Hematopoietic multipotent progenitor cell treated with erythropoietin and hydrocortisone succinate and interleukin-3 and kit ligand, for 4 days (in vitro differentiated cells): ENCODE measurements around the gene RHD.
"Not testable (repeated sequence)": the region's sequence is repeated elsewhere in the genome, so short reads cannot be mapped to it uniquely, and the experiment has no call there.

ENCODE experiments used
- DNase-seq: peaks from one replicate; pipeline ENCODE4 v3.0.0-alpha.2; 2015

Gene RHD

DNA sequence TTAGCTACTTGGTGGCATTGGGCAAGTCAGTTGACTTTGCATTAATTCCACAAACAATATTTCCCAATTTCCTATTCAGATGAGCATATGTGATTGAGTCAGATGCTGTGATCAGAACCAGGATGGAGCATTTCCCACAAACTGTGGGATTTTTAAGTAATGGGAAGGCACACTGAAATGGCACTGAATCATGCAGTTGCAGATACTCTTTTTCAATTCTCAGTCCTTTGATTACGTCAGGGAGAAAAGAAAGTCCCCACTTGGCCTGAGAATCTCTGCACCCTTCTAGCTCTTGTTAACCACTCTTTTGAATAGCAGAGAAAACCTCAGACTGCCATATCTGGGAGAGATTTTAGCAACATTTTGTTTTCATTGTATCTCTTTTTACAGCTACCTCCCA, 36.8 kb downstream of the RHD start:
- not testable (repeated sequence) for DNase-seq

DNA sequence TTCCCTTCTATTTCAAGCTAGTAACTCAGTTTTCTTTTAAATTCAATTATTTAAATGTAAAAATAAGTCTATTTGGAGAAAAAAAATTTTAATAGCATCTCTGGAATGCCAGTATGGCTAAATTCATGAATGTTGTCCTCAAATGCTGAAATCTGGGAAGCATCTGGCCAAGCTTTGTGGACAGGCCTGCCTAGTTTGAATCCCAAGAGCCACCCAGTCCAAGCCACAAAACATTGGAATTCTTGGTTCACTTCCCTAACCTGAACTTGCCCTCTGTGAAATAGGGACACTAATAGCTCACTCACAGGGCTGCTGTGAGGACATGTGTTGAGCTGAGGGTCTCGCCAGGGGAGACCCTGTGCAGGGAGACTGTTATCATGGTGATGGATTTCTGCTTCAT, 37.2 kb downstream of the RHD start:
- DNase-seq: not testable (repeated sequence)

DNA sequence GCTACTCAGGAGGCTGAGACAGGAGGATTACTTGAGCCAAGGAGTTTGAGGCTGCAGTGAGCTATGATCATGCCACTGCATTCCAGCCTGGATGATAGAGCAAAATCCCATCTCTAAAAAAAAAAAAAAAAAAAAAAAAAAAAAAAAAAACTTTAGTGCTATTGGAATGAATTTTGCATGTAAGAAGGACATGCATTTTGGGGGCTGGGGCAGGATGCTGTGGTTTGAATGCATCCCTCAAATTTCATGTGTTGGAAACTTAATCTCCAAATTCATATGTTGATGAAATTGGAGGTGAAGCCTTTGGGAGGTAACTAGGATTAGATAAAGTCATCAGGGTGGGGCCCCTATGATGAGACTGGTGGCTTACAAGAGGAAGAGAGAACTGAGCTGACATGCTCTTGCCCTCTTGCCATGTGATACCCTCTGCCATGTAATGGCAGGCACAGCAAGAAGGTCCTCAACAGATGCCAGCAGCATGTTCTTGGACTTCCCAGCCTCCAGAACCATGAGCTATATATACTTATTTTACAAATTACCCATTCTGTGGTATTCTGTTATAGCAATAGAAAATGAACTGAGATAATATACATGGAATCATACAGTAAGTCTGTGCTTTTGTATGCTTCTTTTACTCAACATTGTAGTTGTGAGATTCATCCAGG, 40.6 kb downstream of the RHD start:
- peak; percentile 23 for DNase-seq

DNA sequence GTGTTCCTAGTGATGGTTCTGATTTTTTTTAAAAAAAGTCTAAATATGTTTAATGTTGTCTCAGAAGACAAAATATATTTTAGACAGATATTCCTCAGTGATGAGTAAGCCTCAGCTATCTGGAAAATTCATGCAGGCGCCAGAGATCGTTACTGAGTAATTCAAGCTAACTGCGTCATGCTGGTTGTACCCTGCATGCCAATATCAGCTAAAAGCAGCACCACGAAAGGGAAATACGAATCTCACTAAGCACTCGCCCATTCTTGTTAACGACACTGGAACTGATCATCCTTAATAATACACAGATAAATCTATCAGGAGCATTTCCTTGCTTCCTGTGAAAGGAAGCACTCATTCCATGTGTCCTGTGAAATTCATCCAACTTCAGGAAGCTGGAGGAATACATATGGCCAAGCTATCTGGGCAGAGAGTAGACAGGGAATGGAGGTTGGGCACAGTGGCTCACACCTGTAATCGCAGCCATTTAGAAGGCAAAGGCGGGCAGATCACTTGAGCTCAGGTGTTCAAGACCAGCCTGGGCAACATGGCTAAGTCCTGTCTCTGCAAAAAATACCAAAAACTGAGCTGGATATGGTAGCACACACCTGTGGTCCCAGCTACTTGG, 48.1 kb downstream of the RHD start:
- peak; percentile 40 for DNase-seq

DNA sequence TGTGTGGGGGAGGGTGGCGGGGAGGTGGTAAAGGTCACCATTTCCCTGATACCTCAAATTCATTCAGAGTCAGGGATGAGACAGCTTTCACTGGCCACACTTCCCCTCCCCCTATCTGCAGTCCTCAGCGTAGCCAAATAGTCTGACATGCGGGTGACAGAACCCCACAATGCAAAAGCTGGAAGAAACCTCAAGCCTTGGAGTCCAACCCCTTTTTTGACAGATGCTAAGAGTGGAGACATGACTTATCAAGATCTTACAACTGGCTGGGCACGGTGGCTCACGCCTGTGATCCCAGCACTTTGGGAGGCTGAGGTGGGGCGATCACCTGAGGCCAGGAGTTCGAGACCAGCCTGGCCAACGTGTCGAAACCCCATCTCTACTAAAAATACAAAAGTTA, 49.8 kb downstream of the RHD start:
- peak; percentile 51 for DNase-seq

DNA sequence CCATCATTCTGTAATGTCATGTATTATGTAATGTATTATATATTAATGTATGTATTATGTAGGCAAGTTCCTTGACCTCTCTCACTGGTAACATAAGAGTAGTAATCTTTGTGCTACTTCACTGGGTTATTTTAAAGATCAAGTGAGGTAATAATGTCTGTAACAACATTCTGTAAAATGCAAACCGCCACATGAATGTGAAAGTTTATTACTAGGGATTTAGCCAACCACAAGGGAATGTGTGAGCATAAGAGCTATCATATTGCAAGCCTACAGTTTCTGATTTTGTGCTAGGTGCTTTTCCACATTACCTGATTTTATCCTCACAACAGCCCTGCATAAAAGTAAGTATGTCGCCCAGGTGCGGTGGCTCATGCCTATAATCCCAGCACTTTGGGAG, 52.1 kb downstream of the RHD start:
- not testable (repeated sequence) for DNase-seq

DNA sequence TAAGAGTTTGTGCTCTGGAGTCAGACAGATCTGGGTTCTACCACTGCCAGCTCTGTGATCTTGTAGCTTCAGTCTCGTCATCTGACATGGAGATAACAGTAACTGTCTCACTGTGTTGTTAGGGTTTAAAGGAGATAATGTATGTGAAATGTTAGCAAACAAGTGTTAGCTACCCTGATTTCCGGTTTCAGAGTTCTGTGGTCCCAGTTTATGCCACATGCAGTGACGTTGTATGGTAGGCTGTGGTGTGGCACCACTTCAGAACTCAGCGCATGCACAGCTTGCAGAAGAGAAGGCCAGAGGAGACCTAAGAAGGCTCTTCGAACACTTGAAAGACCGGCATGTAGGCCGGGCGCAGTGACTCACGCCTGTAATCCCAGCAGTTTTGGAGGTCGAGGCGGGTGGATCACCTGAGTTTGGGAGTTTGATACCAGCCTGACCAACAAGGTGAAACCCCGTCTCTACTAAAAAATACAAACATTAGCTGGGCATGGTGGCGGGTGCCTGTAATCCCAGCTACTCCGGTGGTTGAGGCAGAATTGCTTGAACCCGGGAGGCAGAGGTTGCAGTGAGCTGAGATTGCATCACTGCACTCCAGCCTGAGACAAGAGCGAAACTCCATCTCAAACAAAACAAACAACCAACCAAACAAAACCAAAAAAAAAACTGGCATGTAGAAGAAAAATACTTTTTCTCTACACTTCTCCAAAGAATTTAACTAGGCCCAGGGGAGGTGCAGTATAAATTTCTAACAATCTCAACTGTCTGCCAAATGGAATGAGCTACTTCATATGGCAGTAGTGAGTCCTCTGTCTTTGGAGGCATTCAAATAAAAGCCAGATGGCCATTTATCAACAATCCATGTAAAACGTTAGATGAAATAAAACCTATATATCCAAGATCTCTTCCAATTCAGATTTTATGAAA, 55.8 kb downstream of the RHD start:
- not testable (repeated sequence) for DNase-seq

DNA sequence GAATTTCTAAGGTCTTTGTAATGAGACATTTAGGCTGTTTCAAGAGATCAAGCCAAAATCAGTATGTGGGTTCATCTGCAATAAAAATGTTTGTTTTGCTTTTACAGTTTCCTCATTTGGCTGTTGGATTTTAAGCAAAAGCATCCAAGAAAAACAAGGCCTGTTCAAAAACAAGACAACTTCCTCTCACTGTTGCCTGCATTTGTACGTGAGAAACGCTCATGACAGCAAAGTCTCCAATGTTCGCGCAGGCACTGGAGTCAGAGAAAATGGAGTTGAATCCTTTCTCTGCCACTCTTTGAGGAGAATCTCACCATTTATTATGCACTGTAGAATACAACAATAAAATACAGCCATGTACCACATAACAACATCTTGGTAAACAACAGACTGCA, 56.5 kb downstream of the RHD start:
- DNase-seq: not testable (repeated sequence)

DNA sequence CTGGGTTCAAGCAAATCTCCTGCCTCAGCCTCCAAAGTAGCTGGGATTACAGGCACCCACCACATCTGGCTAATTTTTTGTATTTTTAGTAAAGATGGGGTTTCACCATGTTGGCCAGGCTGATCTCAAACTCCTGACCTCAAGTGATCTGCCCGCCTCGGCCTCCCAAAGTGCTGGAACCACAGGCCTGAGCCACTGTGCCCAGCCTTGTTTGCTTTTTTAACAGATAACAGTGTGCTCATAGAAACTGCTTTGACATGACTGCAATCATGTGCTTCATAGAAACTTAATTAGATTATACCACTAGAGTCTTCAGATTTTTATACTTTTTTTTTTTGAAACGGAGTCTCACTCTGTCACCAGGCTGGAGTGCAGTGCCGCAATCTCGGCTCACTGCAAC, 57.0 kb downstream of the RHD start:
- DNase-seq: not testable (repeated sequence)

DNA sequence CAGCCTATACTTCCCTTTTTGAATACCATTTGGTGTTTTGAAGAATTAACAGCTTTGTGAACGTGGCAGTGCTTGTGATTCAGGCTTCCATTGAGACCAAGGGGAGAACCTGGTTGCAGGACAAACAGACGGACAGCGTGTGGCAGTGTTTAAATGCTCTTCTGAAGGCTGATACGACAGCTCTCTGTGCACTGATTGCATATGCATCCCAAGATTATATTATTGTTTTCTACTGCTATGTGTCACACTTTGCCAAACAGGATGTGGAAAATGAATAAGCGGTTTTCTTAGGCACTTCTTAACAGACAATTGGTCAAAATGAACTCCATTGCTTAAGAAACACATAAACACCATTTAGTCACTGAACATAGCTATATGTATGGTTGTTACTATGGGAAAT, 57.6 kb downstream of the RHD start:
- DNase-seq: peak; percentile 39

DNA sequence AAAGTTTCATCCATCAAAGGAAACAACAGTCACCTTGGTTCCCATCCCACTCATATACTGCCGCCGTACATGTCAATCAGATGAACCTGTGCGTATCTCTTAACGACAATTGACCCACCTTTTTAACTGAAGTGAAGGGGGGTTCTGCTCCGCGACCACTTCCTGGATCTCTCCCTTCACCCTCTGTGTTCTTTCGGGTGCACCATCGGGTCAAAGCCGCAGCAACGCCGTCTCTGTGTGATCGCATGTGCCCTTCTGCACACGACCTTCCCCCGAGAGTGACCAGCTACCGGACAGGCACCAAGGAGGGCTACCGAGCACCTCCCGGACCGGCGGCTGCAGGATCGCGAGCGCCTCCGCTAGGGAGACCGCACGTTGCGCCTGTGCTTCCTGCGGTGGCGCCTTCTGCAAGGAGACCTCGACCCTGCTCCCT, 64.6 kb downstream of the RHD start:
- peak; percentile 35 for DNase-seq

DNA sequence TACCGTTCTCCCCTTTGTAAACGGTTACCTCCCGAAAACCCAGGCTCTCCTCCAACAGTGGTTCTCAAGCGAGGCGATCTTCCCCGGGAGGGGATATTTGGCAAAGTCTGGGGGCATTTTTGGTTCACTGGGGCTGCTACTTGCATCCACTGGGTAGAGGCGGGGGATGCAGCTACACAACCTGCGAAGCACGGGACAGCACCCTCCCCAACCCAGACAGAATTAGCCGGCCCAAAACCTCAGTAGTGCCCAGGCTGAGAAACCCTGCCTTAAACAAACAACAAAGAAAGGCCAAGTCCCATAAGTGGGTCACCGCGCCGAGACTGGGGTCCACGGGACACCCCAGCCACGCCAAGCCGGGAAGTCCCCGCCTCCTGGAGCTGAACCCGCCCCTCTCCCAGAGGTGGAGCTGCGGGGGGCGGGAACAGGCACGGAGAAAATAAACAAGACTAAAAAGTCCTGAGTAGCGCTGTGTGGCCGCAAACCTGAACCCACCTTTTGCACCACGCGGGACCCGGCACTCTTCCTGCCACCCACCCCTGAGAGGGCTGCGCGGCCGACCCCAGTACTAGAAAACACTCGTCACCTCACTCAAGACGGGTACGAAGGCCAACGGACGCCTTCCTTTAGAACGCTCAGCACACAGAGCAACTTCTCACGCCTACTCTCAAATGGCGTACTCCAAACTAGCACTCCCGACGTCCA, 65.3 kb downstream of the RHD start:
- not testable (repeated sequence) for DNase-seq

DNA sequence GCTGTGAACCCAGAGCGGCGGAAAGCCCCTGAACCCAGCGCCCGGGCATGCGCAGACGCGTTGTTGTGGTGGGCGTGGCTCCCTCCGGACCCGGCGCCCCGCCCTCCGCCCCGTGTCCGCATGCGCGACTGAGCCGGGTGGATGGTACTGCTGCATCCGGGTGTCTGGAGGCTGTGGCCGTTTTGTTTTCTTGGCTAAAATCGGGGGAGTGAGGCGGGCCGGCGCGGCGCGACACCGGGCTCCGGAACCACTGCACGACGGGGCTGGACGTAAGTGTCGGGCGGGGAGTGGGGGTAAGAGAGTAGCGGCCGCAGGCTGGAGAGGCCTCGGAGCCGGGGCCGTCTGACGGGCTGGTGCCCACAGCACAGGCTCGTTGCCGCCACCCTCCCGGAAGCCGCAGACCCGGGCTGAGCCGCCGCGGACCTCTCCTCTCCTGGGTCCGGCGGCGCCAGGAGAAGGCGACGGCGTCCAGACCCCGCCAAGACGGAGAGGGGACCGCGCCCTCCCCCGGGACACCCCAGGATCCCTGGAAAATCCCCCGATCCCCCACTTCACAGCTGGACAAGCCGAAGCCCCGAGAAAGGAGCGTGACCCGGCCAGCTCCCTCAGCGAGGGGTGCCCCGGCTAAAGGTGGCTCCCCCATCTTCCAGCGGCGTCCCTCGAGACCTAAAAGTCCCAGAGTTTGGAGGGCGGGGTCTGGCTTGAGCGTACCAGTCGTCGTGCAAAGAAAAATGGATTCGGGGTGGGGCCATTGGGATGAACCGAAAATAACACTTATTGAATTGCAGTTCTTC, 66.1 kb downstream of the RHD start, which contains the start of gene TMEM50A:
TMEM50A (plus strand) TSS at position 147 of the 794 bp plus-strand sequence. CDS start 2,153 bp downstream, outside the sequence.
- DNase-seq: peak; percentile 92

DNA sequence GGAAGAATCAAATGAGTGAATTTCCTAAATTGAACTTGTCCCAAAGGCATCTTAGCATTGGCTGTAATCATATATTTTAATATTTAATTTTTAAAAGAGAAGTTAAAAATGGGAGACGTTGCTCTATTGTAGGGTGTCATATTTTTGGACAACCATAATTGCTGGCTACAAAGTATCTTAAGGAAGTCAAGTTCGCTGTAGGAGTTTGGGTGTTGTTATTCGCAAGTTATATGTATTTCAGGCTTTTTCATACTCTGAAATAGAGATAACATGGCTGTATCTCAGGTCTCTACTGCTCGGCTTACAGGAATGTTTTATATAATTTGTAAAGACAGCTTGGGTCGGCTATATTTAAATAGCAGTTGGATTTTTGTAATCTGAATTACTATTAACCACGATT, 66.7 kb downstream of the RHD start:
- no peak for DNase-seq

DNA sequence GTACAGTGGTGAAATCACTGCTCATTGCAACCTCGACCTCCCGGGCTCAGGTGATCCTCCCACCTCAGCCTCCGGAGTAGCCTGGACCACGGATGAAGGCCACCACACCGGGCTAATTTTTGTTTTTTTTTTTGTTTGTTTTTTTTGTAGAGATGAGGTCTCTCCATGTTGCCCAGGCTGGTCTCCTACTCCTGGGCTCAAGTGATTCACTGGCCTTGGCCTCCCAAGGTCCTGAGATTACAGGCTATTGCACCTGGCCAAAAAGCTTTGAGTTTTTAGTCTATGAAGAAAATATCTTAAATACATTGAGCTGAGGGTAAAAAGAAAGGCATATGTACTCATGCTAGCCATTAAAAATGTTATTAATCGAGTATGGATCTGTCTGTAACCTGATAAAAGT, 69.4 kb downstream of the RHD start:
- DNase-seq: no peak

DNA sequence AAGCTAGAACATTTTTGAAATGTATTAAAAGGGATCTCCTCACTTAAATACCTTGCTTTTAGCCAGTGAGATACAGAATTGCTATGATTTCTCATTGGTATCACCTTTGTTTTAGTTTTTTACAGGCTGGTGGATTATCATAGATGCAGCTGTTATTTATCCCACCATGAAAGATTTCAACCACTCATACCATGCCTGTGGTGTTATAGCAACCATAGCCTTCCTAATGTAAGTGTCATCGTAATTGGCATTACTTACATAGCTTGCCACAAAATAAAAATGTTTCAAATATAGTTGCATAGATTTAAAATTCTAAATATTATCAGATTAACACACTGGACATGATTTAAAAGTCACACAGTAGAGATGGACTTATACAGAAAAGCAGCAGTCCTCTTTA, 70.5 kb downstream of the RHD start:
- no peak for DNase-seq

DNA sequence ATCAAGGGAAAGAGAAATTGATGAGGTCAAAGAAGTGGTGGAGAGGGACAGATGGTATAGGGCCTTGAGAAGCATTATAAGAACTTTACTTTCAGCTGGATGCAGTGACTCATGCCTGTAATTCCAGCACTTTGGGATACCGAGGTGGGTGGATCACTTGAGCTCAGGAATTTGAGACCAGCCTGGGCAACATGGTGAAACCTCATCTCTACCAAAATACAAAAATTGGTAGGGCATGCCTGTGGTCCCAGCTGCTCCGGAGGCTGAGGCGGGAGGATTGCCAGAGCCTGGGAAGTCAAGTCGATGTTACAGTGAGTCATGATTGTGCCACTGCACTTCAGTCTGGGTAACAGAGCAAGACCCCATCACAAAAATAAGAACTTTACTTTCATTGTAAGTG, 71.6 kb downstream of the RHD start:
- DNase-seq: no peak

DNA sequence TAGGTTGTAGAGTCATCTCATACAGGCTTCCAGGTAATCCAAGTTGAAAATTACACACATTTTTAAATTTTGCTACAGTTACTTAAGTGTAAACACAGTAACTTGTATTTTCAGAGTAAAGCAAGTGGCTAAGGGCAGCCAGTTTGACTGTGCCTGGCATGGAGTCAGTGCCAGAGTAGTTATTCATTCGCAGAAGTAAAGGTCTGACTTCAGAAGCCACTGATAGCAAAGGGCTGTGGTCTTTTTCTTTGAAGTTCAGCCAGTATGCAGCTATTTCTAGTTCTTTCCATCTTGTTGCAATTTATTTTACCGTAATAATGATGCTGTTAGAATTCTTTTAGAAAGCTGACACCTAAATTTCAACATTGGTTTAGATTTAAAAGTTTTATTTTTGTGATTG, 75.2 kb downstream of the RHD start:
- DNase-seq: no peak

DNA sequence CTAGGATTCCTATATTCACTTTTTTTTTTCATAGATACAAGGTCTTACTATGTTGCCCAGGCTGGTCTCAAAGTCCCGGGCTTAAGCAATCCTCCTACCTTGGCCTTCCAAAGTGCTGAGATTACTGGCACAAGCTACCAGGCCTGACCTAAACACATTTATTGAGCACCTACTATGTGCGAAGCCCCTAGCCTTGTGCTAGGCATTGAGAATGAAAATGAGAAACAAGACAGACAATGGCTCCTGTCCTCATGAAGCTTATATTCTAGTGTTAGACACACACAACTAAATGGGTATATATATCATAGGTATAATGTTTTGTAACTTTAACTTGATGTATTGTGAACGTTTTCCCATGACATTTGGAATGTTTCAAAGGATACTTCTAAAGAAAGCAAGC, 77.3 kb downstream of the RHD start:
- DNase-seq: no peak

DNA sequence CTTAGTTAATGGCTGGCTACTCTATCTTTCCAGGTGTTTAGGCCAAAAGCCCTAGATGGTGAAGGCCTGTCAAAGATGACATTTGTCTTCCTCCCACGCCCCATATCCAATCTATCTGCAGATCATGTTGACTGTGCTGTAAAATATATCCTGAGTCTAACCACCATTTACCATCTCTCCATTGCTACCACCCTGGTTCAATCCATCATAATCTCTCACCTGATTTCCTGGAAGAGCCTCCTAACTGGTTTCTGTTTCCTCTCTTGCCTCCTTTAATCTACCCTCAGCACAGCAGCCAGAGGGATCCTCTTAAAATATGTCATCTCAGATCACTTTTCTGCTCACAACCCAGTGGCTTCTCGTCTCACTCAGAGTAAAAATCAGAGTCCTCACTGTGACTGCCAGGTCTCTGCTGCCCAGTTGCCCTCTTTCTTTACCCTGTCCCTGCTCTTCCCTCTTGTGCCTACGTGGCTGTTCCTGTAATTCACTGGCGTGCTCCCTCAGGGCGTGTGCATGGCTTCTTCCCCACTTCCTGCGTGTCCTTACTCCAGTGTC, 83.6 kb downstream of the RHD start:
- DNase-seq: no peak

DNA sequence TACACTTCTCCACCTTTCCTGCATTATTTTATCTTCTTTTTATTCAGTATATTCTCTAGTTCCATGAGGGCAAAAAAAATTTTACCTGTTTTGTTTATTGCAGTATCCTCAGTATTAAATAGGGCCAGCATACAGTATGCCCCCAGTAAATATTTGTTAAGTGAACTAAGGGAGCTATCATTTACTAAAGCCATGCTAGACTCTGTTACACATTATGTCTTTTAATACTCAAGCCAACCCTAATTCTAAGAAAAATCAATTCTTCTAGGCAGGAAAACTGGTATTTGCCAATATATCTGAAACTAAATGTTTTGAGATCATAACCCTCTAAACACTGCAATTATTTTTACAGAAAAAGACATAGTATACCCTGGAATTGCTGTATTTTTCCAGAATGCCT, 84.1 kb downstream of the RHD start:
- DNase-seq: no peak

DNA sequence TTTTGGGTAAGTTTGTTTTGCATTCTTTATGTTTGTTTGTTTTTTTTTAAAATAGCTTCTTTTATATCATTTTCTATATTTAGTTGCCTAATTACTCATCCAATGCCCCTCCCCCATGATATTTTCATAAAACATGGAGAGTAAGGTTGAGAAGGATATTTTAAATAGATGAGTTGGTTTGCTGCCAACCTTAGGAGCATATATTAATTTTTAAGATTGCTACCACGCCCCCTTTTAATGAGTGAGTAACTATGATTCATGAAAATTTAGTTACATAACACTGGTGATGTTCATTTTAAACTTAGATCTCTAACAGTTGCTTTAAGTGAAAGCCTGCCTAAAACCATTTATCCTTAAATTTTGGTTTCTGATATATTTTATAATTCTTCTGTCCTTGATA, 84.5 kb downstream of the RHD start:
- peak; percentile 15 for DNase-seq
